GM12873 (cell line): ENCODE data around the gene TDG.

Experiments used
- TF ChIP-seq, protein P1 (sequence below): IDR thresholded peaks from 2 replicates; pipeline ENCODE4 v1.5.1; 2012; ENCODE audit warnings: low read depth, mild to moderate bottlenecking, moderate library complexity, low read length, control low read depth; ENCODE audit not compliant: insufficient read depth; ENCODE audit errors: missing control alignments

The TDG gene

DNA sequence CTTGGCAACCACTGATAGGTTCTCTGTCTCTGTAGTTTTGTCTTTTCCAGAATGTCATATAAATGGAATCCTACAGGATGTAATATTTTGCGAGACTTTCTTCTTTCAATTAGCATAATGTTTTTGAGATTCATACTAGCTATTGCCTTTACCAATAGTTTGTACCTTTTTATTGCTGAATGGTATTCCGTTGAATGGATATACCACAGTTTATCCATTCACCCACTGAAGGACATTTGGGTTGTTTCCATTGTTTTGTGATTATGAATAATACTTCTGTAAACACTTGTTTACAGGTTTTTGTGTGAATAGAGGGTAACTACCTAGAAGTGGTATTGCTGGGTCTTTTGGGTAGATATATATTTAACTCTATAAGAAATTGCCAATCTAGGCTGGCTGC, 58.0 kb downstream of the TDG start:
- TF ChIP-seq, protein P1, sequence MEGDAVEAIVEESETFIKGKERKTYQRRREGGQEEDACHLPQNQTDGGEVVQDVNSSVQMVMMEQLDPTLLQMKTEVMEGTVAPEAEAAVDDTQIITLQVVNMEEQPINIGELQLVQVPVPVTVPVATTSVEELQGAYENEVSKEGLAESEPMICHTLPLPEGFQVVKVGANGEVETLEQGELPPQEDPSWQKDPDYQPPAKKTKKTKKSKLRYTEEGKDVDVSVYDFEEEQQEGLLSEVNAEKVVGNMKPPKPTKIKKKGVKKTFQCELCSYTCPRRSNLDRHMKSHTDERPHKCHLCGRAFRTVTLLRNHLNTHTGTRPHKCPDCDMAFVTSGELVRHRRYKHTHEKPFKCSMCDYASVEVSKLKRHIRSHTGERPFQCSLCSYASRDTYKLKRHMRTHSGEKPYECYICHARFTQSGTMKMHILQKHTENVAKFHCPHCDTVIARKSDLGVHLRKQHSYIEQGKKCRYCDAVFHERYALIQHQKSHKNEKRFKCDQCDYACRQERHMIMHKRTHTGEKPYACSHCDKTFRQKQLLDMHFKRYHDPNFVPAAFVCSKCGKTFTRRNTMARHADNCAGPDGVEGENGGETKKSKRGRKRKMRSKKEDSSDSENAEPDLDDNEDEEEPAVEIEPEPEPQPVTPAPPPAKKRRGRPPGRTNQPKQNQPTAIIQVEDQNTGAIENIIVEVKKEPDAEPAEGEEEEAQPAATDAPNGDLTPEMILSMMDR = no peak

DNA sequence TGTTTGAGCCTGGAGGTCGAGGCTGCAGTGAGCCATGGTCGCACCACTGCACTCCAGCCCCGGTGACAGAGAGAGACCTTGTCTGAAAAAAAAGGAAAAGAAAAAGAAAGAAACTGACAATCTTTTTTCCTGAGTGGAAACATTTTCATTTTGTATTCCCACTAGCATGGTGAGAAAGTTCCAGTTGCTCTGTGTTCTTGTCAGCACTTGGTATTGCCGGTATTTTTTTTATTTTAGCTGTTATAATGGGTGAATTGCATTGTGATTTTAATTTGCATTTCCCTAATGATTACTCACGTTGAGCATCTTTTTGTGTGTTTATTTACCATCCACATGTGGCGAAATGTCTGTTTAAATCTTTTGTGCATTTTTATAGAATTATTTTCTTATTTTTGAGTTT, 58.7 kb downstream of the TDG start:
- TF ChIP-seq, protein P1 = no peak

DNA sequence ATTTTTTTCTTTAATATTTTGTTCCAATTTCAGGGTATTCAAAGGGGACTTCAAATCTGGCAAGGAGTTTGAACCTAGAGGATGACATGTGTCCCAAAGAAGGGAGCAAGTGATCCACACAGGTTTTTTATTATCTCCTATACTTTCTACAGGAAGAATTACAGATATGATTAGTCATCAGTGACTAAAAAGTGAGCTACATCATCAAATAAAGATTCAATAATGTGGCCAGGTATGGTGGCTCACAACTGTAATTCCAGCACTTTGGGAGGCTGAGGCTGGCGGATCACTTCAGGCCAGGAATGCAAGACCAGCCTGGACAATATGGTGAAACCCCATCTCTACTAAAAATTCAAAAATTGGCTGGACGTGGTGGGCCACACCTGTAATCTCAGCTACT, 60.1 kb downstream of the TDG start:
- TF ChIP-seq, protein P1 = no peak

DNA sequence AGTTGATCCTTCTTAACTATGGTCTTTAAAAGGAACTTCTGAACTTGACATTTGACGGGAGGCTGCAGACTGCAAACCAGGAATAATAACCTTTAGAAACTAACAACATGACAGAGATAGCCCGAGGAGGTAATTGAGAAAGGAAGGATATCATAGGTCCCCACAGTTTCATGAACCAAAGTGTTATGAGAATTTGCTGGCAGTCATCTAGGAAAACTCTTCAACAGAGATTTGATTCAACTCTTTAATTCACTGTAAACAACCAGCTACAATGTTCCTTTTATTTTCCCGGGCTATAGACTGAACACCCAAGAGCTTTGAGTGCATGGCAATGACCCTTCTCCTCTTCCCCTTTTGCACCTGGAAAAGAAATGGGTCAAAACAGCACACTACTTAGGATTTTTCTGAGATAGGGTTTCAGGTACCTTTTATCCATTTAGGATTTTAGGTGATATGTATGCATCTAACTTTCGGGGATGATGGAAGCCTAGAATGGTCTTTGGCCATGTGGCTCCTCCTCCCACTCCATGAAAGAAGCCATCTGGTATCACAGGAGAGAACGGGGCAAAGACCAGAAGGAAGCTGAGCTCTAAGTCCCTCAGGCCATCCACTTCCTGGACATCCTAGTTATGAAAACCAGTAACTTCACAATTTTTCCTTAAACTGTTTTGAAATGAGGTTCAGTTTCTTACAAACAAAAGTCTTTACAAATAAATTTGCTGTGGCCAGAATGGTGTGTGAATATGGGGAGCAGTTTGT, 61.3 kb downstream of the TDG start:
- TF ChIP-seq, protein P1 = no peak
